ENCODE results near the gene PIMREG. TPM values are rescaled to one million over a fixed set of nuclear protein-coding genes. Genes with fewer than 3 reads are reported as not detected.

Gene PIMREG
- total RNA-seq, 2 donors from 2014 or later = 3.9 to 9.2 TPM

- Mint-ChIP-seq H3K36me3 (peaks cover 13% of the 10 kb centered on the region), H3K4me3 (peak overlapping the region; percentile 66), H3K4me1 (ENCODE audit: low read depth in 2 of 2) (peaks cover 10 to 13% of the 10 kb centered on the region in 2 donors), H3K27ac (peak overlapping the region; percentile 63 to 68), H3K9me3 (peaks cover 4% of the 10 kb centered on the region), H3K27me3 (peaks cover 18 to 30% of the 10 kb centered on the region in 2 donors)
- ATAC-seq (peak; percentile 84 to 88), DNase-seq (ENCODE audit: low spot score) (peak; percentile 75)
These were observed 16.9 kb upstream of the PIMREG start for GRCh38 chr17:6427279-6427781.

- H3K9me3 Mint-ChIP-seq = peaks cover 4% of the 10 kb centered on the region
- H3K4me1 Mint-ChIP-seq (ENCODE audit: low read depth in 2 of 2) = peaks cover 10 to 13% of the 10 kb centered on the region in 2 donors
- peaks cover 13% of the 10 kb centered on the region for H3K36me3 Mint-ChIP-seq
- ATAC-seq (no peak), DNase-seq (ENCODE audit: low spot score) (no peak)
- peak overlapping the region in 1 of 2 donors; percentile 63 for H3K27ac Mint-ChIP-seq
- peaks cover 14 to 22% of the 10 kb centered on the region in 2 donors for H3K27me3 Mint-ChIP-seq
- H3K4me3 Mint-ChIP-seq = peak overlapping the region; percentile 66
These were observed 15.9 kb upstream of the PIMREG start for GRCh38 chr17:6428207-6428965.

- no peak overlapping the region for H3K4me3 Mint-ChIP-seq
- H3K27ac Mint-ChIP-seq = no peak overlapping the region
- DNase-seq (ENCODE audit: low spot score) (no peak), ATAC-seq (no peak)
- H3K36me3 Mint-ChIP-seq = peaks cover 13% of the 10 kb centered on the region
- peaks cover 4% of the 10 kb centered on the region for H3K9me3 Mint-ChIP-seq
- H3K27me3 Mint-ChIP-seq = peaks cover 11 to 13% of the 10 kb centered on the region in 2 donors
- peaks cover 10 to 13% of the 10 kb centered on the region in 2 donors for H3K4me1 Mint-ChIP-seq (ENCODE audit: low read depth in 2 of 2)
These were observed 15.0 kb upstream of the PIMREG start for GRCh38 chr17:6429266-6429665.

- Mint-ChIP-seq H3K4me1 (ENCODE audit: low read depth in 2 of 2) (peaks cover 10 to 13% of the 10 kb centered on the region in 2 donors), H3K9me3 (peaks cover 4% of the 10 kb centered on the region), H3K27me3 (peaks cover 11 to 14% of the 10 kb centered on the region in 2 donors), H3K27ac (no peak overlapping the region), H3K4me3 (no peak overlapping the region), H3K36me3 (peaks cover 13% of the 10 kb centered on the region)
- ATAC-seq (no peak), DNase-seq (ENCODE audit: low spot score) (no peak)
These were observed 13.5 kb upstream of the PIMREG start for GRCh38 chr17:6430769-6431168.

- Mint-ChIP-seq H3K36me3 (peaks cover 6% of the 10 kb centered on the region), H3K27ac (no peak within 1 kb of the TSS), H3K27me3 (peaks cover 23 to 35% of the 10 kb centered on the region in 2 donors), H3K4me1 (ENCODE audit: low read depth in 2 of 2) (peaks cover 0 to 3% of the 10 kb centered on the region in 2 donors), H3K9me3 (no peaks in the 10 kb centered on the region), H3K4me3 (no peak within 1 kb of the TSS)
- DNase-seq (ENCODE audit: low spot score) (no peak), ATAC-seq (no peak)
These were observed 9.2 kb upstream of the PIMREG start, which contains the start of gene AIPL1 for GRCh38 chr17:6435051-6435450. AIPL1 (minus strand) TSS chr17:6435121; CDS start chr17:6435104, 17 bp downstream.

GRCh38 chr17:6435968-6436367 lies 8.3 kb upstream of the PIMREG start:
- Mint-ChIP-seq H3K9me3 (no peaks in the 10 kb centered on the region), H3K27me3 (peaks cover 23 to 34% of the 10 kb centered on the region in 2 donors), H3K36me3 (peaks cover 2% of the 10 kb centered on the region), H3K4me3 (no peak overlapping the region), H3K4me1 (ENCODE audit: low read depth in 2 of 2) (peaks cover 0 to 3% of the 10 kb centered on the region in 2 donors), H3K27ac (no peak overlapping the region)
- DNase-seq (ENCODE audit: low spot score) = peak; percentile 70
- ATAC-seq = peak; percentile 81 to 86

GRCh38 chr17:6437466-6437865 lies 6.8 kb upstream of the PIMREG start:
- Mint-ChIP-seq H3K27me3 (peaks cover 26 to 34% of the 10 kb centered on the region in 2 donors), H3K9me3 (no peaks in the 10 kb centered on the region), H3K27ac (no peak overlapping the region), H3K4me3 (no peak overlapping the region), H3K4me1 (ENCODE audit: low read depth in 2 of 2) (peaks cover 0 to 3% of the 10 kb centered on the region in 2 donors), H3K36me3 (no peaks in the 10 kb centered on the region)
- ATAC-seq = no peak
- no peak for DNase-seq (ENCODE audit: low spot score)

- no peak overlapping the region for H3K27ac Mint-ChIP-seq
- peaks cover 26 to 34% of the 10 kb centered on the region in 2 donors for H3K27me3 Mint-ChIP-seq
- H3K9me3 Mint-ChIP-seq = no peaks in the 10 kb centered on the region
- H3K4me3 Mint-ChIP-seq = no peak overlapping the region
- DNase-seq (ENCODE audit: low spot score) (no peak), ATAC-seq (no peak)
- H3K36me3 Mint-ChIP-seq = no peaks in the 10 kb centered on the region
- peaks cover 0 to 3% of the 10 kb centered on the region in 2 donors for H3K4me1 Mint-ChIP-seq (ENCODE audit: low read depth in 2 of 2)
These were observed 6.3 kb upstream of the PIMREG start for GRCh38 chr17:6437956-6438355.

- peaks cover 13 to 15% of the 10 kb centered on the region in 2 donors for H3K4me1 Mint-ChIP-seq (ENCODE audit: low read depth in 2 of 2)
- no peaks in the 10 kb centered on the region for H3K36me3 Mint-ChIP-seq
- no peak overlapping the region for H3K27ac Mint-ChIP-seq
- ATAC-seq (no peak), DNase-seq (ENCODE audit: low spot score) (no peak)
- H3K4me3 Mint-ChIP-seq = no peak overlapping the region
- peaks cover 26 to 34% of the 10 kb centered on the region in 2 donors for H3K27me3 Mint-ChIP-seq
- no peaks in the 10 kb centered on the region for H3K9me3 Mint-ChIP-seq
These were observed 4.3 kb upstream of the PIMREG start for GRCh38 chr17:6439951-6440350.

GRCh38 chr17:6442775-6443174 lies 1.5 kb upstream of the PIMREG start:
- DNase-seq (ENCODE audit: low spot score) (no peak), ATAC-seq (no peak)
- Mint-ChIP-seq H3K27ac (peak overlapping the region in 1 of 2 donors; percentile 48), H3K4me3 (peak overlapping the region; percentile 92), H3K27me3 (peaks cover 14 to 18% of the 10 kb centered on the region in 2 donors), H3K36me3 (no peaks in the 10 kb centered on the region), H3K4me1 (ENCODE audit: low read depth in 2 of 2) (peaks cover 12 to 13% of the 10 kb centered on the region in 2 donors), H3K9me3 (no peaks in the 10 kb centered on the region)

- Mint-ChIP-seq H3K27ac (peak overlapping the region; percentile 48 to 88), H3K27me3 (peaks cover 3 to 8% of the 10 kb centered on the region in 2 donors), H3K36me3 (no peaks in the 10 kb centered on the region), H3K9me3 (no peaks in the 10 kb centered on the region), H3K4me3 (peak overlapping the region; percentile 92), H3K4me1 (ENCODE audit: low read depth in 2 of 2) (peaks cover 12 to 13% of the 10 kb centered on the region in 2 donors)
- DNase-seq (ENCODE audit: low spot score) (peak; percentile 57), ATAC-seq (no peak)
These were observed 498 bp downstream of the PIMREG start for GRCh38 chr17:6444571-6445335.

GRCh38 chr17:6446516-6447100 lies 2.4 kb downstream of the PIMREG start:
- Mint-ChIP-seq H3K9me3 (no peaks in the 10 kb centered on the region), H3K36me3 (no peaks in the 10 kb centered on the region), H3K4me1 (ENCODE audit: low read depth in 2 of 2) (peaks cover 16 to 19% of the 10 kb centered on the region in 2 donors), H3K27ac (no peak overlapping the region), H3K27me3 (peaks cover 0 to 2% of the 10 kb centered on the region in 2 donors), H3K4me3 (no peak overlapping the region)
- DNase-seq (ENCODE audit: low spot score) (peak; percentile 37), ATAC-seq (no peak)

GRCh38 chr17:6448473-6448872 lies 4.2 kb downstream of the PIMREG start:
- no peak overlapping the region for H3K4me3 Mint-ChIP-seq
- H3K27ac Mint-ChIP-seq = no peak overlapping the region
- no peak for ATAC-seq

More at GRCh38 chr17:6448473-6448872, 4.2 kb downstream of the PIMREG start:
- Mint-ChIP-seq H3K9me3 (no peaks in the 10 kb centered on the region), H3K36me3 (no peaks in the 10 kb centered on the region), H3K27me3 (peaks cover 0 to 2% of the 10 kb centered on the region in 2 donors), H3K4me1 (ENCODE audit: low read depth in 2 of 2) (peaks cover 12 to 17% of the 10 kb centered on the region in 2 donors)
- peak; percentile 55 for DNase-seq (ENCODE audit: low spot score)

All from natural killer cell treated with Interleukin-12 subunit alpha and Interleukin-12 subunit beta and Interleukin-15 and Interleukin-18, amount 100 ng/mL, for 72 hours (primary cell).